Loucy (cell line): ENCODE results near the gene CYP19A1.

Source experiments
- H2AFZ ChIP-seq: fragments of 200-600 bp; sonication (generic); 2 replicates; pipeline ENCODE4 v1.6.0; 2016; ENCODE audit warnings: antibody characterized with exemption, mild to moderate bottlenecking, low read length, moderate library complexity
- H3F3A ChIP-seq: fragments of 200-600 bp; 2 replicates; pipeline ENCODE4 v1.6.0; 2016; ENCODE audit warnings: antibody characterized with exemption, low read depth, mild to moderate bottlenecking
- H3K27me3 ChIP-seq: fragments of 200-600 bp; sonication (generic); 2 replicates; pipeline ENCODE4 v1.6.1; 2014; ENCODE audit warnings: low read length, mild to moderate bottlenecking; ENCODE audit not compliant: insufficient read depth, poor library complexity, severe bottlenecking
- H3K36me3 ChIP-seq: fragments of 200-600 bp; sonication (generic); 2 replicates; pipeline ENCODE4 v1.6.1; 2016; ENCODE audit warnings: low read length; ENCODE audit not compliant: insufficient read depth
- H3K4me1 ChIP-seq: fragments of 200-600 bp; sonication (generic); 2 replicates; pipeline ENCODE4 v1.5.1; 2014; ENCODE audit warnings: low read length, mild to moderate bottlenecking; ENCODE audit not compliant: insufficient read depth, poor library complexity, severe bottlenecking
- H3K4me2 ChIP-seq: fragments of 200-600 bp; sonication (generic); 2 replicates; pipeline ENCODE4 v1.6.0; 2014; ENCODE audit warnings: antibody characterized with exemption, low read length, low read depth, mild to moderate bottlenecking; ENCODE audit not compliant: poor library complexity, severe bottlenecking
- H3K4me3 ChIP-seq: fragments of 200-600 bp; sonication (generic); 2 replicates; pipeline ENCODE4 v1.5.1; 2014; ENCODE audit warnings: low read length, mild to moderate bottlenecking, mixed read lengths; ENCODE audit not compliant: poor library complexity, severe bottlenecking
- H3K79me2 ChIP-seq: fragments of 200-600 bp; sonication (generic); 2 replicates; pipeline ENCODE4 v1.6.1; 2014; ENCODE audit warnings: low read length; ENCODE audit not compliant: insufficient read depth
- H3K9ac ChIP-seq: fragments of 200-600 bp; sonication (generic); 2 replicates; pipeline ENCODE4 v1.6.0; 2014; ENCODE audit warnings: mild to moderate bottlenecking, low read depth, low read length, moderate library complexity; ENCODE audit not compliant: poor library complexity, severe bottlenecking
- H3K9me2 ChIP-seq: fragments of 200-600 bp; sonication (generic); replicated peaks from 2 replicates; pipeline ENCODE4 v1.6.1; 2016; ENCODE audit warnings: low read depth, low read length, mixed read lengths
- H3K9me3 ChIP-seq: fragments of 200-600 bp; sonication (generic); 2 replicates; pipeline ENCODE4 v1.6.1; 2014; ENCODE audit warnings: mild to moderate bottlenecking, antibody characterized with exemption, low read length, low read depth; ENCODE audit not compliant: insufficient read depth
- H4K20me1 ChIP-seq: fragments of 200-600 bp; sonication (generic); 2 replicates; pipeline ENCODE4 v1.6.0; 2014; ENCODE audit warnings: antibody characterized with exemption, low read length, mild to moderate bottlenecking; ENCODE audit not compliant: insufficient read depth, poor library complexity, severe bottlenecking
- CTCF ChIP-seq: fragments of 200-600 bp; sonication (generic); conservative IDR thresholded peaks from 2 replicates; pipeline ENCODE4 v1.5.1; 2014; ENCODE audit warnings: mild to moderate bottlenecking, antibody characterized with exemption, low read length
- EZH2phosphoT487 ChIP-seq: fragments of 200-600 bp; IDR thresholded peaks from 2 replicates; pipeline ENCODE4 v1.6.1; 2018; ENCODE audit warnings: antibody characterized with exemption, mild to moderate bottlenecking, moderate library complexity, borderline replicate concordance

CYP19A1 gene

GRCh38 chr15:51355096-51355495 lies 16.7 kb upstream of the CYP19A1 start:
- Histone ChIP-seq H4K20me1 (no peaks in the 10 kb centered on the region), H3K4me3 (no peak overlapping the region), H3K4me1 (no peaks in the 10 kb centered on the region), H3F3A (no peaks in the 10 kb centered on the region), H3K9me2 (no peaks in the 10 kb centered on the region), H3K4me2 (no peak overlapping the region), H3K27me3 (no peaks in the 10 kb centered on the region), H3K36me3 (no peaks in the 10 kb centered on the region), H3K9ac (no peak overlapping the region), H3K79me2 (no peaks in the 10 kb centered on the region), H3K9me3 (no peaks in the 10 kb centered on the region), H2AFZ (no peak overlapping the region)
- TF ChIP-seq EZH2phosphoT487 (no peak), CTCF (no peak)

- Histone ChIP-seq H3K4me3 (no peak overlapping the region), H3K79me2 (no peaks in the 10 kb centered on the region), H3F3A (no peaks in the 10 kb centered on the region), H3K4me2 (no peak overlapping the region), H3K9me2 (no peaks in the 10 kb centered on the region), H4K20me1 (no peaks in the 10 kb centered on the region), H3K4me1 (no peaks in the 10 kb centered on the region), H2AFZ (no peak overlapping the region), H3K9ac (no peak overlapping the region), H3K36me3 (no peaks in the 10 kb centered on the region), H3K27me3 (no peaks in the 10 kb centered on the region), H3K9me3 (no peaks in the 10 kb centered on the region)
- TF ChIP-seq CTCF (no peak), EZH2phosphoT487 (no peak)
Observed at GRCh38 chr15:51353976-51354375, 15.6 kb upstream of the CYP19A1 start.

DNA sequence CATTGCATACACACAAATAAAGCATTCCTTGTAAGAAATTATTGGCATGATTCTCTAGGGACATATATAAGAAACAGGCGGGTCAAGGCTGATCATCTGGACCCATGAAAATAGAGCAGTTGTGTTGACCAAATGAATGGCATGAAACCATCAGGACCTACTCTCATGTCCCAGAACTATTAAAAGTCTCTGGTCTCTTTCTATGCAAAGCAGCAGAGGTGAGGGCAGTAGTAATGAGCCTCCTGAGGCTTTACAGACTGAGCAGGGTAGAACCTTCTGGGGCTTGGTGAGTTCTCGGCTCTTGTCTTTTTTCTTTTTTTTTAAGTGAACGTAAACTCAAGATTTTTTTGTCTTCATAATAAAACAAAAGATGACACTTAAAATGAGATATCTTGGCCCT lies 12.3 kb upstream of the CYP19A1 start:
- H3K36me3 ChIP-seq = no peaks in the 10 kb centered on the region
- no peak overlapping the region for H2AFZ ChIP-seq
- H4K20me1 ChIP-seq = no peaks in the 10 kb centered on the region
- no peaks in the 10 kb centered on the region for H3K9me2 ChIP-seq
- no peaks in the 10 kb centered on the region for H3F3A ChIP-seq
- no peak overlapping the region for H3K4me3 ChIP-seq
- H3K9ac ChIP-seq = no peak overlapping the region
- H3K4me2 ChIP-seq = no peak overlapping the region
- H3K4me1 ChIP-seq = no peaks in the 10 kb centered on the region
- H3K9me3 ChIP-seq = no peaks in the 10 kb centered on the region
- no peak for TF ChIP-seq EZH2phosphoT487
- no peak for TF ChIP-seq CTCF
- no peaks in the 10 kb centered on the region for H3K27me3 ChIP-seq
- no peaks in the 10 kb centered on the region for H3K79me2 ChIP-seq
